OCI-LY1 (cell line): ENCODE measurements around the gene CNTNAP2.

Source experiments
- H2AFZ ChIP-seq: fragments of 200-600 bp; sonication (generic), shearing (Covaris generic); 2 replicates; pipeline ENCODE4 v1.6.0; 2014; ENCODE audit warnings: antibody characterized with exemption, mild to moderate bottlenecking, low read length
- H3F3A ChIP-seq: fragments of 200-600 bp; sonication (generic), shearing (Covaris generic); 2 replicates; pipeline ENCODE4 v1.6.0; 2014; ENCODE audit warnings: mild to moderate bottlenecking, antibody characterized with exemption, low read length, moderate library complexity; ENCODE audit not compliant: insufficient read depth
- H3K27ac ChIP-seq: fragments of 200-600 bp; sonication (generic); 2 replicates; pipeline ENCODE4 v1.5.1; 2014; ENCODE audit warnings: low read length, mixed run types, mild to moderate bottlenecking, low read depth; ENCODE audit not compliant: poor library complexity, severe bottlenecking
- H3K27me3 ChIP-seq: fragments of 200-600 bp; sonication (generic); 2 replicates; pipeline ENCODE4 v1.6.0; 2014; ENCODE audit warnings: antibody characterized with exemption, mild to moderate bottlenecking, low read length, moderate library complexity; ENCODE audit not compliant: insufficient read depth
- H3K36me3 ChIP-seq: fragments of 200-600 bp; sonication (generic); 2 replicates; pipeline ENCODE4 v1.6.1; 2014; ENCODE audit warnings: mild to moderate bottlenecking, antibody characterized with exemption, low read length, moderate library complexity, mixed read lengths; ENCODE audit not compliant: insufficient read depth
- H3K4me1 ChIP-seq: fragments of 200-600 bp; sonication (generic); 2 replicates; pipeline ENCODE4 v1.5.1; 2014; ENCODE audit warnings: mild to moderate bottlenecking, low read length, moderate library complexity; ENCODE audit not compliant: insufficient read depth, severe bottlenecking
- H3K4me2 ChIP-seq: fragments of 200-600 bp; sonication (generic), shearing (Covaris generic); 2 replicates; pipeline ENCODE4 v1.6.1; 2014; ENCODE audit warnings: low read length
- H3K4me3 ChIP-seq: fragments of 200-600 bp; sonication (generic); 2 replicates; pipeline ENCODE4 v1.5.1; 2014; ENCODE audit warnings: low read length, low read depth, mild to moderate bottlenecking, mixed read lengths; ENCODE audit not compliant: poor library complexity, severe bottlenecking
- H3K79me2 ChIP-seq: fragments of 200-600 bp; shearing (Covaris generic); 2 replicates; pipeline ENCODE4 v1.6.1; 2016; ENCODE audit warnings: mixed run types, low read length, mixed read lengths; ENCODE audit not compliant: insufficient read depth
- H3K9ac ChIP-seq: fragments of 200-600 bp; sonication (generic), shearing (Covaris generic); 2 replicates; pipeline ENCODE4 v1.6.1; 2014; ENCODE audit warnings: mild to moderate bottlenecking, low read length, mixed read lengths
- H3K9me2 ChIP-seq: fragments of 200-600 bp; sonication (generic), shearing (Covaris generic); 2 replicates; pipeline ENCODE4 v1.6.1; 2014; ENCODE audit warnings: low read depth, mild to moderate bottlenecking, low read length, mixed read lengths
- H3K9me3 ChIP-seq: fragments of 200-600 bp; shearing (Covaris generic); 2 replicates; pipeline ENCODE4 v1.6.1; 2014; ENCODE audit warnings: low read length, mixed read lengths
- H4K20me1 ChIP-seq: fragments of 200-600 bp; sonication (generic), shearing (Covaris generic); 2 replicates; pipeline ENCODE4 v1.6.0; 2016; ENCODE audit warnings: mild to moderate bottlenecking, low read length; ENCODE audit not compliant: insufficient read depth
- CTCF ChIP-seq: fragments of 200-600 bp; sonication (generic), shearing (Covaris generic); IDR thresholded peaks from 2 replicates; pipeline ENCODE4 v1.5.1; 2017; ENCODE audit warnings: mild to moderate bottlenecking, antibody characterized with exemption, low read length, moderate library complexity, mixed read lengths
- EZH2 ChIP-seq: fragments of 200-600 bp; sonication (generic), shearing (Covaris generic); IDR thresholded peaks from 2 replicates; pipeline ENCODE4 v1.8.0; 2017; ENCODE audit warnings: borderline replicate concordance, mixed run types, mild to moderate bottlenecking, antibody characterized with exemption, low read length, moderate library complexity, mixed read lengths

CNTNAP2 gene

GRCh38 chr7:147670759-147671158 is 1554.2 kb downstream of the CNTNAP2 start:
- no peak overlapping the region for H3K9ac ChIP-seq
- 0 out of 2 replicates have a peak, but pooled peaks cover 4% of the 10 kb centered on the region for H3K27me3 ChIP-seq
- TF ChIP-seq CTCF (no peak), EZH2 (no peak)
- H4K20me1 ChIP-seq, result no peaks in the 10 kb centered on the region
- no peaks in the 10 kb centered on the region for H3K4me1 ChIP-seq
- no peak overlapping the region for H3K27ac ChIP-seq
- no peak overlapping the region for H3K4me2 ChIP-seq
- H3F3A ChIP-seq, result no peaks in the 10 kb centered on the region
- H3K4me3 ChIP-seq, result no peak overlapping the region
- no peak overlapping the region for H2AFZ ChIP-seq
- no peaks in the 10 kb centered on the region for H3K79me2 ChIP-seq
- no peaks in the 10 kb centered on the region for H3K9me3 ChIP-seq
- no peaks in the 10 kb centered on the region for H3K9me2 ChIP-seq
- H3K36me3 ChIP-seq, result no peaks in the 10 kb centered on the region

GRCh38 chr7:147674705-147675104 is 1558.1 kb downstream of the CNTNAP2 start:
- no peaks in the 10 kb centered on the region for H4K20me1 ChIP-seq
- no peak overlapping the region for H3K9ac ChIP-seq
- H3K4me1 ChIP-seq, result no peaks in the 10 kb centered on the region
- H3K79me2 ChIP-seq, result no peaks in the 10 kb centered on the region
- no peaks in the 10 kb centered on the region for H3K9me2 ChIP-seq
- H3K4me2 ChIP-seq, result no peak overlapping the region
- no peak overlapping the region for H3K4me3 ChIP-seq
- no peak for TF ChIP-seq CTCF
- no peak for TF ChIP-seq EZH2
- 0 out of 2 replicates have a peak, but pooled peaks cover 4% of the 10 kb centered on the region for H3K27me3 ChIP-seq
- H3F3A ChIP-seq, result no peaks in the 10 kb centered on the region
- no peaks in the 10 kb centered on the region for H3K9me3 ChIP-seq
- no peaks in the 10 kb centered on the region for H3K36me3 ChIP-seq
- H2AFZ ChIP-seq, result no peak overlapping the region
- H3K27ac ChIP-seq, result no peak overlapping the region

GRCh38 chr7:147678943-147679342 is 1562.3 kb downstream of the CNTNAP2 start:
- Histone ChIP-seq H3K27ac (no peak overlapping the region), H4K20me1 (no peaks in the 10 kb centered on the region), H3K79me2 (no peaks in the 10 kb centered on the region), H3F3A (no peaks in the 10 kb centered on the region), H3K9ac (no peak overlapping the region), H3K4me3 (no peak overlapping the region), H3K9me2 (no peaks in the 10 kb centered on the region), H3K9me3 (no peaks in the 10 kb centered on the region), H2AFZ (no peak overlapping the region), H3K4me2 (no peak overlapping the region), H3K27me3 (no peaks in the 10 kb centered on the region), H3K4me1 (no peaks in the 10 kb centered on the region), H3K36me3 (no peaks in the 10 kb centered on the region)
- TF ChIP-seq CTCF, result no peak
- no peak for TF ChIP-seq EZH2
